HEK293 (cell line): Measurements from ENCODE around the gene OR9A2.

ENCODE experiments used
- CTCF ChIA-PET: fragments of 350-600 bp; formaldehyde crosslinking; extraction: SDS; loops from one replicate; lab custom pipeline; 2021; ENCODE audit warnings: antibody characterized with exemption; lab: Yijun Ruan, JAX
- POLR2A ChIA-PET: fragments of 300-600 bp; formaldehyde crosslinking; extraction: SDS; loops from one replicate; lab custom pipeline; 2020; ENCODE audit warnings: antibody characterized with exemption, inconsistent platforms; lab: Yijun Ruan, JAX
- H3K27ac ChIP-seq: fragments of 200-500 bp; sonication (Bioruptor generic); 2 replicates; pipeline ENCODE4 v1.5.1; 2014; ENCODE audit warnings: low read depth, low read length, control low read depth, inconsistent platforms; ENCODE audit errors: extremely low read depth
- H3K36me3 ChIP-seq, 2 experiments: fragments of 200-500 bp in 1 of 2; sonication (Bioruptor generic) in 1 of 2; 1 replicate in 1 of 2; 2 replicates in 1 of 2; pipeline ENCODE4 v1.5.1; 2014 to 2017; ENCODE audit warnings: inconsistent platforms in 2 of 2, low read length in 2 of 2; ENCODE audit not compliant: control insufficient read depth in 2 of 2, insufficient read depth in 1 of 2
- H3K4me1 ChIP-seq: fragments of 200-500 bp; sonication (Bioruptor generic); 2 replicates; pipeline ENCODE4 v1.5.1; 2014; ENCODE audit warnings: mild to moderate bottlenecking, low read length, inconsistent platforms; ENCODE audit not compliant: control insufficient read depth, insufficient read depth
- H3K4me3 ChIP-seq: 2 replicates; pipeline ENCODE4 v1.5.1; 2011; ENCODE audit warnings: low read depth, mild to moderate bottlenecking, control low read depth, low read length, moderate library complexity
- H3K9me3 ChIP-seq: fragments of 200-500 bp; sonication (Bioruptor generic); 2 replicates; pipeline ENCODE4 v1.5.1; 2014; ENCODE audit warnings: low read depth, low read length, inconsistent platforms; ENCODE audit not compliant: control insufficient read depth, insufficient read depth
- KLF16 ChIP-seq: fragments of 450-650 bp; formaldehyde crosslinking; IDR thresholded peaks from 2 replicates; pipeline ENCODE4 v1.5.1; 2017; ENCODE audit warnings: missing biosample characterization, missing genetic modification characterization
- REPIN1 ChIP-seq: fragments of 450-650 bp; formaldehyde crosslinking; IDR thresholded peaks from 2 replicates; pipeline ENCODE4 v1.5.1; 2017; ENCODE audit warnings: missing biosample characterization, missing genetic modification characterization, low read depth
- SP2 ChIP-seq: fragments of 450-650 bp; formaldehyde crosslinking; IDR thresholded peaks from 2 replicates; pipeline ENCODE4 v1.5.1; 2016; ENCODE audit warnings: missing biosample characterization, missing genetic modification characterization
- SP3 ChIP-seq: fragments of 450-650 bp; formaldehyde crosslinking; IDR thresholded peaks from 2 replicates; pipeline ENCODE4 v1.5.1; 2016; ENCODE audit warnings: missing biosample characterization, missing genetic modification characterization
- ZBTB1 ChIP-seq: fragments of 450-650 bp; formaldehyde crosslinking; IDR thresholded peaks from 2 replicates; pipeline ENCODE4 v1.5.1; 2016; ENCODE audit warnings: missing biosample characterization, missing genetic modification characterization
- ZIC2 ChIP-seq: fragments of 450-650 bp; formaldehyde crosslinking; IDR thresholded peaks from 2 replicates; pipeline ENCODE4 v1.5.1; 2016; ENCODE audit warnings: missing biosample characterization, missing genetic modification characterization
- ZNF114 ChIP-seq: fragments of 450-650 bp; formaldehyde crosslinking; IDR thresholded peaks from 2 replicates; pipeline ENCODE4 v1.5.0; 2017; ENCODE audit warnings: missing biosample characterization, missing genetic modification characterization
- ZNF157 ChIP-seq: fragments of 450-650 bp; formaldehyde crosslinking; IDR thresholded peaks from 2 replicates; pipeline ENCODE4 v1.5.1; 2016; ENCODE audit warnings: missing biosample characterization, missing genetic modification characterization
- ZNF184 ChIP-seq: fragments of 450-650 bp; IDR thresholded peaks from 2 replicates; pipeline ENCODE4 v1.5.1; 2018; ENCODE audit warnings: missing biosample characterization, mild to moderate bottlenecking, missing genetic modification characterization
- ZNF211 ChIP-seq: fragments of 450-650 bp; formaldehyde crosslinking; IDR thresholded peaks from 2 replicates; pipeline ENCODE4 v1.5.1; 2016; ENCODE audit warnings: low read depth, missing biosample characterization, missing genetic modification characterization
- ZNF24 ChIP-seq: fragments of 450-650 bp; formaldehyde crosslinking; IDR thresholded peaks from 2 replicates; pipeline ENCODE4 v1.5.1; 2016; ENCODE audit warnings: missing biosample characterization, missing genetic modification characterization
- ZNF311 ChIP-seq: fragments of 450-650 bp; formaldehyde crosslinking; IDR thresholded peaks from 2 replicates; pipeline ENCODE4 v1.5.1; 2017; ENCODE audit warnings: missing biosample characterization, missing genetic modification characterization, borderline replicate concordance
- ZNF350 ChIP-seq: fragments of 450-650 bp; formaldehyde crosslinking; IDR thresholded peaks from 2 replicates; pipeline ENCODE4 v1.5.0; 2017; ENCODE audit warnings: missing biosample characterization, mild to moderate bottlenecking, missing genetic modification characterization
- ZNF423 ChIP-seq: fragments of 450-650 bp; formaldehyde crosslinking; IDR thresholded peaks from 2 replicates; pipeline ENCODE4 v1.5.1; 2016; ENCODE audit warnings: missing biosample characterization, missing genetic modification characterization
- ZNF585B ChIP-seq: fragments of 450-650 bp; formaldehyde crosslinking; IDR thresholded peaks from 2 replicates; pipeline ENCODE4 v1.5.1; 2016; ENCODE audit warnings: missing biosample characterization, missing genetic modification characterization
- ZNF600 ChIP-seq: fragments of 450-650 bp; formaldehyde crosslinking; IDR thresholded peaks from 2 replicates; pipeline ENCODE4 v1.5.1; 2016; ENCODE audit warnings: missing biosample characterization, missing genetic modification characterization
- ZNF747 ChIP-seq: fragments of 450-650 bp; formaldehyde crosslinking; IDR thresholded peaks from 2 replicates; pipeline ENCODE4 v1.5.1; 2016; ENCODE audit warnings: missing biosample characterization, missing genetic modification characterization
- ZNF777 ChIP-seq: fragments of 450-650 bp; formaldehyde crosslinking; IDR thresholded peaks from 2 replicates; pipeline ENCODE4 v1.5.1; 2017; ENCODE audit warnings: missing biosample characterization, missing genetic modification characterization, borderline replicate concordance
- TF ChIP-seq, protein P1 (sequence below): fragments of 450-650 bp; formaldehyde crosslinking; IDR thresholded peaks from 2 replicates; pipeline ENCODE4 v1.5.1; 2016; ENCODE audit warnings: missing biosample characterization, missing genetic modification characterization
- TF ChIP-seq, protein P2 (sequence below): fragments of 450-650 bp; formaldehyde crosslinking; IDR thresholded peaks from 2 replicates; pipeline ENCODE4 v1.5.1; 2016; ENCODE audit warnings: missing biosample characterization, missing genetic modification characterization
- TF ChIP-seq, protein P3 (sequence below): sonication (generic); formaldehyde crosslinking; IDR thresholded peaks from 2 replicates; pipeline ENCODE4 v1.8.1; 2022; ENCODE audit warnings: mild to moderate bottlenecking, moderate library complexity, missing genetic modification reagents
- TF ChIP-seq, protein P4 (sequence below): fragments of 450-650 bp; formaldehyde crosslinking; IDR thresholded peaks from 2 replicates; pipeline ENCODE4 v1.5.1; 2016; ENCODE audit warnings: missing biosample characterization, missing genetic modification characterization, low read depth
- TF ChIP-seq, protein P5 (sequence below): fragments of 450-650 bp; formaldehyde crosslinking; IDR thresholded peaks from 2 replicates; pipeline ENCODE4 v1.5.1; 2017; ENCODE audit warnings: missing biosample characterization, missing genetic modification characterization
- TF ChIP-seq, protein P6 (sequence below): fragments of 450-650 bp; formaldehyde crosslinking; IDR thresholded peaks from 2 replicates; pipeline ENCODE4 v1.5.1; 2016; ENCODE audit warnings: missing biosample characterization, missing genetic modification characterization

The OR9A2 gene

DNA sequence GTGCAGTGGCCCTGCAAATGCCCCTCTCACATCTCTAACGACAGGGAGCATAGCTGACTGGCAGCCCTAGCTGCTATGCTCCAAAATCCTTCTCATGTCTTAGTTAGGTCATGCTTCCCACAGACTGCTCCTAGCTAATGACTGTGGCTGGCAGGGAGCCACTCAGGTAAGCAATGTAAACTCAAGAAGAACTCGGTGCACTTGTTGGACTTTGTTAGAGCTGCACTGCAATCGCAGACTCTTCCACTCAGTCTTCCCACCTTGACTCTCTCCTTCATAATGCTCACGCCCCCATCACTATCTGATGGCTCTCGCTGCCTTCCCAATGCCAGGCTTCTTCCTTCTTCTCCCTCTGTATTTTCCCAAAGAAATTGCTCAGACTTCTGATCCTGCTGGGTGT is 24.0 kb downstream of the OR9A2 start (continued):
- TF ChIP-seq REPIN1 (tag by site-specific recombination): no peak

DNA sequence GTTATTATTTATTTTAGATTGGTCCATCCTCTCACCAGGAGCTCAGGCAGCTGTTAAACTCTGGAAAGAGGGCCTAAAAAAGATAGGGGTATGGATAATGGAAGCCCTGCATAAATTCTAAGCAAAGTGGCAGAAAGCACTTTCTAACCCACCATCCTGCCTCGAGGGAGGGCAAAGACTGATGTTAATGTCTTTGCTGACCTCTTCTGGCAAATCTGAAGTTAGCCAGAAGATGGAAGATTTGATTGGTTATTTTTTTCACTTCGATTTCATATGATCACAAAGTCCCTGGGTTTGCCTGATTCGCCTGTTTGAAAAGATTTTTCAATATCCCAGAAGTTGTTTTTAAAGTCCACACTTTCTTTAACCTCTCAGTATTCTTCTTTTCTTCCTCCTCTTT is 24.8 kb downstream of the OR9A2 start:
- H3K4me3 ChIP-seq: no peak overlapping the region
- POLR2A ChIA-PET: no interaction called here
- CTCF ChIA-PET: interaction anchor here (0.6 to 10.9 kb wide), 27 partner anchors 10 to 398 kb away, joined by 3 to 148 read pairs (median 4); partner anchors contain the start of genes EPHB6 and LLCFC1

DNA sequence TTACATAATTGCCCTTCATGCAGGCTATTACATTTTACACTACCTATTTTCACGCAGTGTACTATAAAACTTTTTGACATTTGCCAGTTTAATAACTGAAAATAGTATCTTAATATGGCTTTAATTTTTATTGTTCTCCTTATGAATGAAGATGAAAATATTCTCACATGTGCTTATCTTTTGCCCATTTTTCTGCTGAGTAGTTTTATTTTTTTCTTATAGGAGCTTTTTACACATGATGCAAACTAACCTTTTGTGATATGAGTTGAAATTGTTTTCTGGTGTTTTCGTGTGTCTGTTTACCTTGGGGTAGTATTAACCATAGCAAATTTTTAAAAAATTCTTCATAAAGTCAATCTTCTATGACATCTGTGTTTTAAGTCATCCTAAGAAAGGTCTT is 26.3 kb downstream of the OR9A2 start:
- CTCF ChIA-PET: interaction anchor here (0.7 to 10.9 kb wide), 9 partner anchors 46 to 375 kb away, joined by 3 to 148 read pairs (median 7); no protein-coding TSS in a partner anchor
- Histone ChIP-seq H3K9me3 (no peaks in the 10 kb centered on the region), H3K36me3 (no peaks in the 10 kb centered on the region), H3K27ac (no peak overlapping the region), H3K4me1 (no peaks in the 10 kb centered on the region), H3K4me3 (no peak overlapping the region)
- POLR2A ChIA-PET: no interaction called here
- TF ChIP-seq ZNF24 (tag by site-specific recombination): no peak
- TF ChIP-seq KLF16 (tag by site-specific recombination): no peak
- no peak for TF ChIP-seq ZNF423
- TF ChIP-seq ZNF211 (tag by site-specific recombination): no peak
- TF ChIP-seq, protein P1, sequence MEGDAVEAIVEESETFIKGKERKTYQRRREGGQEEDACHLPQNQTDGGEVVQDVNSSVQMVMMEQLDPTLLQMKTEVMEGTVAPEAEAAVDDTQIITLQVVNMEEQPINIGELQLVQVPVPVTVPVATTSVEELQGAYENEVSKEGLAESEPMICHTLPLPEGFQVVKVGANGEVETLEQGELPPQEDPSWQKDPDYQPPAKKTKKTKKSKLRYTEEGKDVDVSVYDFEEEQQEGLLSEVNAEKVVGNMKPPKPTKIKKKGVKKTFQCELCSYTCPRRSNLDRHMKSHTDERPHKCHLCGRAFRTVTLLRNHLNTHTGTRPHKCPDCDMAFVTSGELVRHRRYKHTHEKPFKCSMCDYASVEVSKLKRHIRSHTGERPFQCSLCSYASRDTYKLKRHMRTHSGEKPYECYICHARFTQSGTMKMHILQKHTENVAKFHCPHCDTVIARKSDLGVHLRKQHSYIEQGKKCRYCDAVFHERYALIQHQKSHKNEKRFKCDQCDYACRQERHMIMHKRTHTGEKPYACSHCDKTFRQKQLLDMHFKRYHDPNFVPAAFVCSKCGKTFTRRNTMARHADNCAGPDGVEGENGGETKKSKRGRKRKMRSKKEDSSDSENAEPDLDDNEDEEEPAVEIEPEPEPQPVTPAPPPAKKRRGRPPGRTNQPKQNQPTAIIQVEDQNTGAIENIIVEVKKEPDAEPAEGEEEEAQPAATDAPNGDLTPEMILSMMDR: no peak
- TF ChIP-seq ZNF114 (tag by site-specific recombination): no peak
- TF ChIP-seq ZNF585B (tag by site-specific recombination): no peak
- TF ChIP-seq SP3: no peak
- no peak for TF ChIP-seq ZIC2
- TF ChIP-seq, protein P2, sequence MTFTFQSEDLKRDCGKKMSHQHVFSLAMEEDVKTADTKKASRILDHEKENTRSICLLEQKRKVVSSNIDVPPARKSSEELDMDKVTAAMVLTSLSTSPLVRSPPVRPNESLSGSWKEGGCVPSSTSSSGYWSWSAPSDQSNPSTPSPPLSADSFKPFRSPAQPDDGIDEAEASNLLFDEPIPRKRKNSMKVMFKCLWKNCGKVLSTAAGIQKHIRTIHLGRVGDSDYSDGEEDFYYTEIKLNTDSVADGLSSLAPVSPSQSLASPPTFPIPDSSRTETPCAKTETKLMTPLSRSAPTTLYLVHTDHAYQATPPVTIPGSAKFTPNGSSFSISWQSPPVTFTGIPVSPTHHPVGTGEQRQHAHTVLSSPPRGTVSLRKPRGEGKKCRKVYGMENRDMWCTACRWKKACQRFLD (tag by site-specific recombination): no peak
- no peak for TF ChIP-seq SP2
- TF ChIP-seq, protein P3, sequence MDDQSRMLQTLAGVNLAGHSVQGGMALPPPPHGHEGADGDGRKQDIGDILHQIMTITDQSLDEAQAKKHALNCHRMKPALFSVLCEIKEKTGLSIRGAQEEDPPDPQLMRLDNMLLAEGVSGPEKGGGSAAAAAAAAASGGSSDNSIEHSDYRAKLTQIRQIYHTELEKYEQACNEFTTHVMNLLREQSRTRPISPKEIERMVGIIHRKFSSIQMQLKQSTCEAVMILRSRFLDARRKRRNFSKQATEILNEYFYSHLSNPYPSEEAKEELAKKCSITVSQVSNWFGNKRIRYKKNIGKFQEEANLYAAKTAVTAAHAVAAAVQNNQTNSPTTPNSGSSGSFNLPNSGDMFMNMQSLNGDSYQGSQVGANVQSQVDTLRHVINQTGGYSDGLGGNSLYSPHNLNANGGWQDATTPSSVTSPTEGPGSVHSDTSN: no peak
- TF ChIP-seq, protein P4, sequence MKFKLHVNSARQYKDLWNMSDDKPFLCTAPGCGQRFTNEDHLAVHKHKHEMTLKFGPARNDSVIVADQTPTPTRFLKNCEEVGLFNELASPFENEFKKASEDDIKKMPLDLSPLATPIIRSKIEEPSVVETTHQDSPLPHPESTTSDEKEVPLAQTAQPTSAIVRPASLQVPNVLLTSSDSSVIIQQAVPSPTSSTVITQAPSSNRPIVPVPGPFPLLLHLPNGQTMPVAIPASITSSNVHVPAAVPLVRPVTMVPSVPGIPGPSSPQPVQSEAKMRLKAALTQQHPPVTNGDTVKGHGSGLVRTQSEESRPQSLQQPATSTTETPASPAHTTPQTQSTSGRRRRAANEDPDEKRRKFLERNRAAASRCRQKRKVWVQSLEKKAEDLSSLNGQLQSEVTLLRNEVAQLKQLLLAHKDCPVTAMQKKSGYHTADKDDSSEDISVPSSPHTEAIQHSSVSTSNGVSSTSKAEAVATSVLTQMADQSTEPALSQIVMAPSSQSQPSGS (tag by site-specific recombination): no peak
- no peak for TF ChIP-seq ZBTB1 (tag by site-specific recombination)

More for the DNA sequence above, 24.8 kb downstream of the OR9A2 start:
- Histone ChIP-seq H3K9me3 (no peaks in the 10 kb centered on the region), H3K27ac (no peak overlapping the region), H3K4me1 (no peaks in the 10 kb centered on the region), H3K36me3 (no peaks in the 10 kb centered on the region)
- TF ChIP-seq ZNF184 (tag by site-specific recombination): no peak

DNA sequence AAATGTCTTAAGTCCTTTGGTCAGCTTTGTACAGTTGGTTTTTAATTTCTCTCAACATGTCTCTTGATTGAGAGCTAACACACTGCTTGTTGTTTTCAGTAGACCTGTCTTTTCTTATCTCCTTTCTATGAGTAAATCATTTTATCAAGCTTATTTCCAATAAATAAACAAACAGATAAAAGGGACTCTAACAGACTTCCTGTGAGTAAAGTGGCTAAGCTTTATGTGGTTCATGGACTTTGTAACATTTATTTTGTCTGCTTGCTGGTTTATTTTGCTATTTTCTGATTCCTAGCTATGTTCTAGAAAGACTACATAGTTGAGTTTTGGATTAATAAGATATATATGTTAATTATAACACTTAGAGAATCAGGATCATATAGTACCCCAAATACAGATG is 27.1 kb downstream of the OR9A2 start:
- H3K4me3 ChIP-seq: no peak overlapping the region
- no peak overlapping the region for H3K27ac ChIP-seq
- H3K36me3 ChIP-seq: no peaks in the 10 kb centered on the region
- H3K9me3 ChIP-seq: no peaks in the 10 kb centered on the region
- H3K4me1 ChIP-seq: no peaks in the 10 kb centered on the region
- CTCF ChIA-PET: interaction anchor here (0.6 to 10.9 kb wide), 8 partner anchors 90 to 364 kb away, joined by 3 to 148 read pairs (median 4); partner anchors contain the start of gene EPHB6
- POLR2A ChIA-PET: interaction anchor here (1.0 kb wide), 1 partner anchor 145 kb away, joined by 3 read pairs; the partner anchor contains the start of gene EPHB6
- TF ChIP-seq ZBTB1 (tag by site-specific recombination) (no peak), ZNF600 (tag by site-specific recombination) (no peak), ZNF311 (tag by site-specific recombination) (no peak), ZNF777 (tag by site-specific recombination) (no peak), ZNF350 (tag by site-specific recombination) (no peak), ZNF747 (tag by site-specific recombination) (no peak), ZNF157 (no peak)
- TF ChIP-seq, protein P5, sequence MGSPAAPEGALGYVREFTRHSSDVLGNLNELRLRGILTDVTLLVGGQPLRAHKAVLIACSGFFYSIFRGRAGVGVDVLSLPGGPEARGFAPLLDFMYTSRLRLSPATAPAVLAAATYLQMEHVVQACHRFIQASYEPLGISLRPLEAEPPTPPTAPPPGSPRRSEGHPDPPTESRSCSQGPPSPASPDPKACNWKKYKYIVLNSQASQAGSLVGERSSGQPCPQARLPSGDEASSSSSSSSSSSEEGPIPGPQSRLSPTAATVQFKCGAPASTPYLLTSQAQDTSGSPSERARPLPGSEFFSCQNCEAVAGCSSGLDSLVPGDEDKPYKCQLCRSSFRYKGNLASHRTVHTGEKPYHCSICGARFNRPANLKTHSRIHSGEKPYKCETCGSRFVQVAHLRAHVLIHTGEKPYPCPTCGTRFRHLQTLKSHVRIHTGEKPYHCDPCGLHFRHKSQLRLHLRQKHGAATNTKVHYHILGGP: no peak
- TF ChIP-seq, protein P6, sequence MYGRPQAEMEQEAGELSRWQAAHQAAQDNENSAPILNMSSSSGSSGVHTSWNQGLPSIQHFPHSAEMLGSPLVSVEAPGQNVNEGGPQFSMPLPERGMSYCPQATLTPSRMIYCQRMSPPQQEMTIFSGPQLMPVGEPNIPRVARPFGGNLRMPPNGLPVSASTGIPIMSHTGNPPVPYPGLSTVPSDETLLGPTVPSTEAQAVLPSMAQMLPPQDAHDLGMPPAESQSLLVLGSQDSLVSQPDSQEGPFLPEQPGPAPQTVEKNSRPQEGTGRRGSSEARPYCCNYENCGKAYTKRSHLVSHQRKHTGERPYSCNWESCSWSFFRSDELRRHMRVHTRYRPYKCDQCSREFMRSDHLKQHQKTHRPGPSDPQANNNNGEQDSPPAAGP (tag by site-specific recombination): no peak
